Frontal cortex (tissue), 4 donors: Measurements from ENCODE around the gene LYZL6. TPM values are rescaled to one million over a fixed set of nuclear protein-coding genes. Genes with fewer than 3 reads are reported as not detected.

Experiments used
- DNase-seq, 2 donors: peaks; one replicate each; pipeline ENCODE4 v3.0.0; 2012; ENCODE audit warnings: low spot score in 2 of 2
- FAIRE-seq: peaks from 2 replicates; lab custom pipeline; 2012; peaks lifted over from hg19 to GRCh38; lab: Jason Lieb, UNC
- small RNA-seq: library from RNA; depleted of rRNA; stranded (forward); fragments of <200 nt; gene quantifications from one replicate; pipeline ENCODE3, GENCODE V24; 2014
- total RNA-seq: library from RNA; depleted of rRNA; stranded (reverse); fragments of >200 nt; gene quantifications from one replicate; pipeline ENCODE4 v1.2.3, GENCODE V29; 2014
- donor health status: control.
- donor health status: control.
- donor health status: control.

Gene LYZL6
- total RNA-seq, 1 donor from 2014 or later: not detected

- DNase-seq (no peak), FAIRE-seq (no peak)
These were observed 52.7 kb downstream of the LYZL6 start for GRCh38 chr17:35890774-35891155.

- DNase-seq (peak in 1 of 2 donors; percentile 20), FAIRE-seq (no peak)
These were observed 53.4 kb downstream of the LYZL6 start for GRCh38 chr17:35889818-35890773.

GRCh38 chr17:35889241-35889640 lies 54.3 kb downstream of the LYZL6 start:
- DNase-seq (no peak), FAIRE-seq (no peak)

Small RNA genes lying within 50 kb of the gene (small RNA-seq; reads per million reads assigned to genes)
- 1,587 reads per million, percentile 99 among the genes with 10 or more reads in this experiment for gene RF00100

Other genes starting within 250 kb of the LYZL6 start
- gene RASL10B, start 212.1 kb downstream of the LYZL6 start, total RNA-seq: 6.9 TPM
- gene GAS2L2, start 190.5 kb downstream of the LYZL6 start, total RNA-seq: under 0.01 TPM
- gene C17orf50, start 182.8 kb downstream of the LYZL6 start, total RNA-seq: 0.41 TPM
- 9.4 TPM for gene MMP28, start 148.1 kb downstream of the LYZL6 start, total RNA-seq
- gene TAF15, start 134.2 kb downstream of the LYZL6 start, total RNA-seq: 48.1 TPM
- gene HEATR9, start 74.8 kb downstream of the LYZL6 start, total RNA-seq: not detected
- not detected for gene CCL5, start 63.4 kb downstream of the LYZL6 start, total RNA-seq
- gene RDM1, start 12.9 kb downstream of the LYZL6 start, total RNA-seq: 0.41 TPM
- gene CCL16, start 37.8 kb upstream of the LYZL6 start, total RNA-seq: not detected
- gene CCL14, start 43.0 kb upstream of the LYZL6 start, total RNA-seq: not detected
- gene CCL15, start 57.8 kb upstream of the LYZL6 start, total RNA-seq: not detected
- gene CCL23, start 74.3 kb upstream of the LYZL6 start, total RNA-seq: not detected
- gene CCL18, start 120.6 kb upstream of the LYZL6 start, total RNA-seq: not detected
- gene CCL3, start 146.4 kb upstream of the LYZL6 start, total RNA-seq: 2.0 TPM
- 1.2 TPM for gene CCL4, start 160.1 kb upstream of the LYZL6 start, total RNA-seq
- gene TBC1D3B, start 232.9 kb upstream of the LYZL6 start, total RNA-seq: 1.6 TPM